ENCODE measurements around the gene PRM3.

GRCh38 chr16:11251525-11252481 is 21.6 kb downstream of the PRM3 start:
- TF ChIP-seq CTCF (conservative IDR thresholded peaks at IDR 0.05 in 1 of 2, IDR thresholded peaks at IDR 0.05 in 1 of 2; ENCODE audit: low read depth in 1 of 2, low read length in 2 of 2) = no peak
- no peak for TF ChIP-seq EZH2 (IDR thresholded peaks at IDR 0.05; ENCODE audit: low read length, missing control alignments)
